Epithelial cell of esophagus (primary cell): Measurements from ENCODE around the gene SHB.
A peak's percentile ranks its signal among the peaks of the same experiment; 100 is the strongest.

Source experiments
- DNase-seq: peaks from one replicate; pipeline ENCODE4 v3.0.0; 2010; ENCODE audit warnings: low read depth
- H3K4me3 ChIP-seq: 2 replicates; pipeline ENCODE4 v1.5.1; 2011; ENCODE audit warnings: mild to moderate bottlenecking, low read length, control low read depth
- CTCF ChIP-seq: IDR thresholded peaks from 2 replicates; pipeline ENCODE4 v1.5.1; 2011; ENCODE audit warnings: low read depth, mild to moderate bottlenecking, low read length, control low read depth, inconsistent platforms; ENCODE audit not compliant: insufficient read depth; ENCODE audit errors: missing control alignments

SHB gene

GRCh38 chr9:37952731-37953130 is 116.3 kb downstream of the SHB start:
- TF ChIP-seq CTCF, result no peak
- H3K4me3 ChIP-seq, result no peak overlapping the region
- DNase-seq, result peak; percentile 87

GRCh38 chr9:37951671-37952449 is 117.2 kb downstream of the SHB start:
- no peak overlapping the region for H3K4me3 ChIP-seq
- TF ChIP-seq CTCF, result no peak
- DNase-seq, result no peak

GRCh38 chr9:37950561-37950960 is 118.5 kb downstream of the SHB start:
- no peak for DNase-seq
- H3K4me3 ChIP-seq, result no peak overlapping the region
- no peak for TF ChIP-seq CTCF

- peak; percentile 66 for DNase-seq
- H3K4me3 ChIP-seq, result no peak overlapping the region
- peak; percentile 7 for TF ChIP-seq CTCF
Observed at GRCh38 chr9:37949576-37949975, 119.5 kb downstream of the SHB start.

GRCh38 chr9:37948417-37948980 is 120.5 kb downstream of the SHB start:
- no peak for TF ChIP-seq CTCF
- DNase-seq, result no peak
- no peak overlapping the region for H3K4me3 ChIP-seq

- DNase-seq, result peak; percentile 58
- no peak for TF ChIP-seq CTCF
- no peak overlapping the region for H3K4me3 ChIP-seq
Observed at GRCh38 chr9:37947977-37948376, 121.0 kb downstream of the SHB start.

GRCh38 chr9:37947471-37947870 is 121.6 kb downstream of the SHB start:
- no peak overlapping the region for H3K4me3 ChIP-seq
- no peak for TF ChIP-seq CTCF
- no peak for DNase-seq
